22Rv1 (cell line): ENCODE data around the gene TMEM245.

ENCODE experiments used
- H3K27ac ChIP-seq: fragments of 450-650 bp; 2 replicates; pipeline ENCODE4 v1.5.1; 2017
- ZFX ChIP-seq: fragments of 450-650 bp; IDR thresholded peaks from 2 replicates; pipeline ENCODE4 v1.6.1; 2017; ENCODE audit warnings: antibody characterized with exemption, borderline replicate concordance
- TF ChIP-seq, protein P1 (sequence below): fragments of 450-650 bp; IDR thresholded peaks from 2 replicates; pipeline ENCODE4 v1.5.1; 2017; ENCODE audit warnings: mild to moderate bottlenecking

Gene TMEM245

DNA sequence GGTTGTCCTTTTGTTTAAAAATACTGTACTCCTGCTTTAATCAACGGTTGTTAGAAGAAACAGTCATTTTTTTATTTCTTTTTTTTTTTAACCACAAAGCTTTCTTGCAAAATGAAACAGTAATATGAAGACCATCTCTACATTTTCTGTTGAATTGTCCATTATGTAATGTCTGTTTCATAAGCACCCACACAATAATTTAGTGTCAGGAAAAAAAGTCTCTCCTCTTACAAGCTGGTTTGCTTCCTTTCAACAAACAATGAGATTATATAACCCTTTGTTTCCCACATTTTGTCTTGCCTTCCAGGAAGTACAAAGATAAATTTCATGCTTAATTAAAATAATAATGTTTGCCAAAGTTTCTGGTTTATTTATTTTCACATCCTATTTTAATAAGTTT is 123.1 kb downstream of the TMEM245 start:
- H3K27ac ChIP-seq: no peak overlapping the region
- no peak for TF ChIP-seq ZFX
- TF ChIP-seq, protein P1, sequence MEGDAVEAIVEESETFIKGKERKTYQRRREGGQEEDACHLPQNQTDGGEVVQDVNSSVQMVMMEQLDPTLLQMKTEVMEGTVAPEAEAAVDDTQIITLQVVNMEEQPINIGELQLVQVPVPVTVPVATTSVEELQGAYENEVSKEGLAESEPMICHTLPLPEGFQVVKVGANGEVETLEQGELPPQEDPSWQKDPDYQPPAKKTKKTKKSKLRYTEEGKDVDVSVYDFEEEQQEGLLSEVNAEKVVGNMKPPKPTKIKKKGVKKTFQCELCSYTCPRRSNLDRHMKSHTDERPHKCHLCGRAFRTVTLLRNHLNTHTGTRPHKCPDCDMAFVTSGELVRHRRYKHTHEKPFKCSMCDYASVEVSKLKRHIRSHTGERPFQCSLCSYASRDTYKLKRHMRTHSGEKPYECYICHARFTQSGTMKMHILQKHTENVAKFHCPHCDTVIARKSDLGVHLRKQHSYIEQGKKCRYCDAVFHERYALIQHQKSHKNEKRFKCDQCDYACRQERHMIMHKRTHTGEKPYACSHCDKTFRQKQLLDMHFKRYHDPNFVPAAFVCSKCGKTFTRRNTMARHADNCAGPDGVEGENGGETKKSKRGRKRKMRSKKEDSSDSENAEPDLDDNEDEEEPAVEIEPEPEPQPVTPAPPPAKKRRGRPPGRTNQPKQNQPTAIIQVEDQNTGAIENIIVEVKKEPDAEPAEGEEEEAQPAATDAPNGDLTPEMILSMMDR: no peak

DNA sequence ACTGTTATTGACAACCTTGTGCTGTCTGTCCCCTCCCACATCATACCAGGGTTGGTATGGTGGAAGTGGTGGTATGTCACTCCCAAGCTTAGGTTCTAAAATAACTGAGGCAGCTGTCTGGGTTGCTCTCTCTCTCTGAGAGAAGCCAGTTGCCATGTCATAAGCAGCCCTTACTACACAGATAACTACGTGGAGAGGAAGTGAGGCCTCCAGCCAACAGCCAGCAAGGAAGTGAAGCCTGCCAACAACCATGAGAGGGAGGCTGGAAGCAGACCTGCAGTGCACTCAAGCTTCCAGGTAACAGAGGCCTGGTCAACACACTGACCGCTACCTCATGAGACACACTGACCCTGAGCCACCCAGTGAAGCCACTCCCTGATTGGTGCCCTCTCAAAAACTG is 125.1 kb downstream of the TMEM245 start:
- TF ChIP-seq, protein P1: no peak
- TF ChIP-seq ZFX: no peak
- H3K27ac ChIP-seq: no peak overlapping the region

DNA sequence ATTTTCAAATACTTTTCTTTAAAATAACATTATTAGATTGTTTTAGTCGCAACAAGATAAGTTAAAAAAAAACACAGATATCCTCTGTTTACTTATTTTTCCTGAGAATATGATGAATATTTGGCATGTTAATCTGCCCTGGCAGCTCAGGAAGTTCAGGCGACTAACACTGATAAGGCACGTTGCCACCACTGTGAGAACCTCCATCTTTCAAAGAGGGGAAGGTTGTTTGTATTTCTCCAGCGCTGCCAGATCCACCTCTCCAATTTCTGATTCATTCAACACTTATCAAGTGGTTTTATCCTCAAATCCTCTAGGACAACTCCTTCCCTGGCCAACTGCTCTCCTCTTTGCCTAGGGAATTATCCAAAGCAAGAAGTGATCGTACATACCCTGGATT is 128.3 kb downstream of the TMEM245 start:
- H3K27ac ChIP-seq: no peak overlapping the region
- TF ChIP-seq, protein P1: no peak
- no peak for TF ChIP-seq ZFX

DNA sequence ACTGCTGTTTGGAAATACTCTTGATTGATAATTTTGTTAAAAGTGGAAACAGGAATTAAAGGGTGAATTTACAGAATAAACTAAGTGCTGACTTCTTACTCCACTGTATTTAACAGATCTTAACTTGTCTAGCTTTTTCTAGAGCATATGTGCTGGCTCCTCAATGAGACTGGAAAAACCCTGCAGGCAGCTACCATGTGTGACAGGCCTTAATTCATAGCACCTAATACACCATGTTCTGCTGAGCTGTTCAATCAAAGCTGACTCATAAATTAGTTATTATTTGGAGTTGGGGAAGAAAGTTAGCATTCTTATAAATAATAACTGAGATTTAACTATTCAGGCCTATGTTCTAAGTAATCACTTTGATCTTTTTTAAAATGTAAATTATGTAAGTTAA is 135.9 kb downstream of the TMEM245 start:
- no peak overlapping the region for H3K27ac ChIP-seq
- TF ChIP-seq, protein P1: no peak
- TF ChIP-seq ZFX: no peak

DNA sequence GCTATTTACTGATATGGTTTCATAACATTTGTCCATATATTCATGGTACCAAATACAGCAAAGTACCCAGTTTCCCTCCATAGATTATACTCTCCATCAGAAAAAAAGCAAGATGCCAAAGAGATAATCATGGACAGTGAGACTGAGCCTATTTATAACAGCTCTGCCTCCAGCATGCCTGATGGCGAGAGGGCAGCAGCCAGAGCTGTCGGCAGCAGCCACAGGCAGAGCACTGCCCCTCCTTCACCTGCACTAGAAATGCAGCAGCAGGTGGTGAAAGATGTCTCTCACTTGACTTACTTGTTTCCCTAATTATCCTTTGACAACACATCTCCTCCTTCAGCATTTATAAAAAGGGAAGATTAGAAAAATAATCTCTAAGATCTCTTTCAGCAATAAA is 138.9 kb downstream of the TMEM245 start:
- H3K27ac ChIP-seq: no peak overlapping the region
- TF ChIP-seq, protein P1: no peak
- TF ChIP-seq ZFX: no peak

DNA sequence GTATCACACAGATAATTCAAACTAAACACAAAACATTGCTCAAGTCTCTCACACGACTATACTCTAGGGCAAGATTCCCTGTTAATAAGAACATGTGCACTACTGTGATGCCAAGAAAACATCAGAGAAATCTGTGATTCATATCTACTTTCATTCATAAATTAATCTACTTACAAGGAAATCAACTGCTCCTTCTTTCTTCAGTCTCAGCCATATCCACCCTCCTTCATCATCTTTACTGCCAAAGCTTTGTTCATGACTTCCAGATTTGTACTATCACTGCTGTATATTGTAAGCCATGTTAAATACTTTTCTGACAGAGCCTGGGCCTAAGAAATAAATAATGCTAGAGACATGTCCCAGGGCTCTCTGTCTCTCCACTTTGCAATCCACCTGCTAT is 141.5 kb downstream of the TMEM245 start:
- no peak overlapping the region for H3K27ac ChIP-seq
- TF ChIP-seq, protein P1: no peak
- TF ChIP-seq ZFX: no peak

DNA sequence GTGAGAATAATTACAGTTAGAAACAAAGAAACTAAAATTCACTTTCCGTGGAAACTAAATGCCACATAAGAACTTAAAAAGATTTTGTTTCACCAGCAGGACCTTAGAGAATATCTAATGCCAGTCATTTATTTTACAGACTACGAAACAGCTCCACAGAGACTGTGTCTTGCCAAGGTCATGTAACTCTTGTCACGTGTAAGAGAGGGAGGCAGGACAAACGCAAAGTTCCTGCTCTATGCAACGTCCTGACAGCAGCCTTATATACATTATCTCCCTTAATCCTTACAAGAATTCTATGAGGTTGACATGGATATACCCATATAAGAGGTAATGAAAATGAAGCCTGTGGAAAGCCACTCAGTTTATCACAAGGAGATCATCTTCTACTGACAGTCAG is 145.9 kb downstream of the TMEM245 start:
- no peak overlapping the region for H3K27ac ChIP-seq
- TF ChIP-seq, protein P1: no peak
- TF ChIP-seq ZFX: no peak
